ENCODE data around the gene RNPC3. TPM values are rescaled to one million over a fixed set of nuclear protein-coding genes. Genes with fewer than 3 reads are reported as not detected.

The RNPC3 gene
- total RNA-seq: 3.2 and 3.6 TPM in 2 replicates

DNA sequence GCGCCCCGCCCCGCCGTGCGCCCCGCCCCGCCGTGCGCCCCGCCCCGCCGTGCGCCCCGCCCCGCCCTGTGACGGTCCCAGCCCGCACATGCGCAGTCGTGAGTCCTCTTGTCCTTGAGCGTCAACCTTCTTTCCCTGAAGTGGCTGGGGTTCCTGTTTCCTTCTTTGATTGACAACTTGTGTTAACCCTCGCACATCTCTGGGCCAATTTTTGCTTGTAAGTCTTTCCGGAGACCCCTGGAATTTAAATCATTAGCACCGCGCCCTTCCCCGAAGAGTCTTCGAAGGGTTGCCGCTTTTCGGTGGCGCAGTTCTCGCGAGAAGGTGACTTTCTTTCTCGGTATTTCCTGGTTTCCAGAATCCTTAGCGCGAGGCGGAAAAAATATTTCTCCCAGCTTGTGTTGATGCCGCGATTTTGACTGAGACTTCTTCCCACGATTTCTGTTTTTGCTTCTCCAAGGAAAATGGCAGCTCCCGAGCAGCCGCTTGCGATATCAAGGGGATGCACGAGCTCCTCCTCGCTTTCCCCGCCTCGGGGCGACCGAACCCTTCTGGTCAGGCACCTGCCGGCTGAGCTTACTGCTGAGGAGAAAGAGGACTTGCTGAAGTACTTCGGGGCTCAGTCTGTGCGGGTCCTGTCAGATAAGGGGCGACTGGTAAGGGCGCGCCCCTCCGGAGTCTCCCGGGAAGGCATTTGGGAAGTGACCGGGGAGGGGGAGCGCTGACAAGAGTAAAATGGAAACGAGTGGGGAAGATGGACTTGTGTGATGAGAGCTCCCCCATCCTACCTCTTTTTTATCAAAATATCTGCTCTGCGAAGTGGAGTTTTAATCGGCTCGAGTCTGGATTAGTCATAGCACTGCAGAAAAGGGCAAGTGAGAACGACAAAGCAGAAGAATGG lies at the start of gene RNPC3:
TSS of gene RNPC3 (plus strand) at position 93 of the 901 bp plus-strand sequence. CDS start at position 465, 372 bp downstream.

GRCh38 chr1:103571289-103571688 lies 45.8 kb downstream of the RNPC3 start, which contains the start of gene AMY2B:
Gene AMY2B (plus strand): TSS chr1:103571589. CDS start chr1:103571603, 14 bp downstream.

Other genes with a start within 250 kb of the RNPC3 start
- gene AMY2B, start 45.9 kb downstream of the RNPC3 start, total RNA-seq: 0.30 and 0.65 TPM in 2 replicates
- gene AMY2A, start 91.7 kb downstream of the RNPC3 start, total RNA-seq: not detected in 2 replicates
- not detected in 2 replicates for gene AMY1A, start 130.1 kb downstream of the RNPC3 start, total RNA-seq
- gene AMY1B, start 170.5 kb downstream of the RNPC3 start, total RNA-seq: not detected in 2 replicates
- gene AMY1C, start 224.2 kb downstream of the RNPC3 start, total RNA-seq: not detected in 2 replicates